SK-N-SH (cell line): Measurements from ENCODE around the gene PPP1R13L. TPM values are rescaled to one million over a fixed set of nuclear protein-coding genes. Genes with fewer than 3 reads are reported as not detected.

Source experiments
- CTCF ChIA-PET: fragments of 300-600, 350-600 bp; formaldehyde crosslinking; extraction: SDS; loops from one replicate; lab custom pipeline; 2021; lab: Yijun Ruan, JAX
- POLR2A ChIA-PET: fragments of 350-600 bp; sonication (Branson Sonifier 250); formaldehyde crosslinking; extraction: SDS; loops from one replicate; lab custom pipeline; 2020; ENCODE audit warnings: antibody characterized with exemption, inconsistent platforms; lab: Yijun Ruan, JAX
- DNase-seq: peaks from one replicate; pipeline ENCODE4 v3.0.0; 2012
- H2AFZ ChIP-seq: fragments of 200-600 bp; sonication (generic); 2 replicates; pipeline ENCODE4 v1.8.1; 2016; ENCODE audit warnings: antibody characterized with exemption, mild to moderate bottlenecking, low read depth
- H3F3A ChIP-seq: fragments of 200-600 bp; sonication (generic); replicated peaks from 2 replicates; pipeline ENCODE3; 2016; ENCODE audit warnings: antibody characterized with exemption, mild to moderate bottlenecking; ENCODE audit not compliant: insufficient read depth
- H3K27ac ChIP-seq, 2 experiments: fragments of 200-500 bp in 1 of 2; fragments of 200-600 bp in 1 of 2; sonication (Bioruptor generic) in 1 of 2; sonication (generic), shearing (Covaris generic) in 1 of 2; 2 replicates each; pipeline versions ENCODE4 v1.5.1 to v1.6.1; 2014 to 2016; ENCODE audit warnings: low read depth in 2 of 2, inconsistent platforms in 1 of 2, low read length in 1 of 2, mild to moderate bottlenecking in 1 of 2, mixed read lengths in 1 of 2
- H3K27me3 ChIP-seq: fragments of 200-600 bp; sonication (generic), shearing (Covaris generic); 2 replicates; pipeline ENCODE4 v1.6.1; 2016; ENCODE audit warnings: mixed run types; ENCODE audit not compliant: insufficient read depth
- H3K36me3 ChIP-seq, 2 experiments: fragments of 200-500 bp in 1 of 2; fragments of 200-600 bp in 1 of 2; sonication (Bioruptor generic) in 1 of 2; sonication (generic) in 1 of 2; replicated peaks in 1 of 2; 2 replicates each; pipeline versions ENCODE3 to v1.5.1; 2014 to 2016; ENCODE audit warnings: low read length in 1 of 2, mild to moderate bottlenecking in 1 of 2; ENCODE audit not compliant: insufficient read depth in 2 of 2, control insufficient read depth in 1 of 2
- H3K4me1 ChIP-seq, 2 experiments: fragments of 200-500 bp in 1 of 2; fragments of 200-600 bp in 1 of 2; sonication (Bioruptor generic) in 1 of 2; sonication (generic), shearing (Covaris generic) in 1 of 2; 2 replicates each; pipeline versions ENCODE4 v1.5.1 to v1.6.1; 2014 to 2016; ENCODE audit warnings: low read depth in 1 of 2, low read length in 1 of 2, mixed run types in 1 of 2; ENCODE audit not compliant: insufficient read depth in 2 of 2, control insufficient read depth in 1 of 2
- H3K4me2 ChIP-seq: fragments of 200-600 bp; sonication (generic), shearing (Covaris generic); 2 replicates; pipeline ENCODE4 v1.6.1; 2017; ENCODE audit warnings: mixed run types
- H3K4me3 ChIP-seq, 2 experiments: fragments of 200-500 bp in 1 of 2; fragments of 200-600 bp in 1 of 2; sonication (Bioruptor generic) in 1 of 2; sonication (generic), shearing (Covaris generic) in 1 of 2; 2 replicates each; pipeline versions ENCODE4 v1.5.1 to v1.8.1; 2014 to 2016; ENCODE audit warnings: low read depth in 2 of 2, inconsistent platforms in 1 of 2, low read length in 1 of 2, mild to moderate bottlenecking in 1 of 2, mixed read lengths in 1 of 2, moderate library complexity in 1 of 2
- H3K79me2 ChIP-seq: fragments of 200-600 bp; sonication (generic); 2 replicates; pipeline ENCODE4 v1.8.1; 2017; ENCODE audit warnings: mild to moderate bottlenecking; ENCODE audit not compliant: insufficient read depth
- H3K9ac ChIP-seq: fragments of 200-600 bp; sonication (generic); 2 replicates; pipeline ENCODE4 v1.6.1; 2017; ENCODE audit warnings: mixed run types
- H3K9me2 ChIP-seq: fragments of 200-600 bp; sonication (generic); 2 replicates; pipeline ENCODE4 v1.6.1; 2017; ENCODE audit warnings: mixed run types
- H3K9me3 ChIP-seq: fragments of 200-600 bp; sonication (generic); 2 replicates; pipeline ENCODE4 v1.6.1; 2017; ENCODE audit warnings: mixed run types, mild to moderate bottlenecking, moderate library complexity
- H4K20me1 ChIP-seq: fragments of 200-600 bp; sonication (generic); 2 replicates; pipeline ENCODE4 v1.6.1; 2017; ENCODE audit warnings: mild to moderate bottlenecking, mixed run types; ENCODE audit not compliant: insufficient read depth
- ELF1 ChIP-seq: IDR thresholded peaks from 2 replicates; pipeline ENCODE4 v1.4.0; 2012
- EZH2phosphoT487 ChIP-seq: fragments of 200-600 bp; sonication (generic); IDR thresholded peaks from 2 replicates; pipeline ENCODE4 v1.6.1; 2017; ENCODE audit warnings: low read depth, mixed run types, mild to moderate bottlenecking, antibody characterized with exemption, moderate library complexity, borderline replicate concordance
- FOSL2 ChIP-seq: IDR thresholded peaks from 2 replicates; pipeline ENCODE4 v1.4.0; 2012; ENCODE audit warnings: low read depth, mild to moderate bottlenecking, moderate library complexity, borderline replicate concordance
- GABPA ChIP-seq: IDR thresholded peaks from 2 replicates; pipeline ENCODE4 v1.4.0; 2012; ENCODE audit warnings: low read depth, mild to moderate bottlenecking
- MEF2A ChIP-seq: IDR thresholded peaks from 2 replicates; pipeline ENCODE4 v1.4.0; 2012; ENCODE audit warnings: low read depth, borderline replicate concordance
- NFIC ChIP-seq: IDR thresholded peaks from 2 replicates; pipeline ENCODE4 v1.4.0; 2012; ENCODE audit warnings: borderline replicate concordance
- RAD21 ChIP-seq: IDR thresholded peaks from 2 replicates; pipeline ENCODE4 v1.6.1; 2012; ENCODE audit warnings: mild to moderate bottlenecking, low read length
- TEAD4 ChIP-seq: IDR thresholded peaks from 2 replicates; pipeline ENCODE4 v1.4.0; 2012; ENCODE audit warnings: mild to moderate bottlenecking, borderline replicate concordance; ENCODE audit not compliant: insufficient read depth
- YY1 ChIP-seq: IDR thresholded peaks from 2 replicates; pipeline ENCODE4 v1.4.0; 2012; ENCODE audit warnings: low read depth, mild to moderate bottlenecking
- WGBS: methylation state at CpG from one replicate; pipeline ENCODE4 v1.1.6; 2017; ENCODE audit warnings: low lambda C conversion rate; 5-methylcytosine and 5-hydroxymethylcytosine counted together
- polyA plus RNA-seq, 3 experiments: library from polyadenylated mRNA; depleted of rRNA; stranded (reverse); fragments of >200 nt; gene quantifications; 2 replicates each; pipeline ENCODE4 v1.2.3, GENCODE V29; 2012
- TF ChIP-seq, protein P1 (sequence below): IDR thresholded peaks from 2 replicates; pipeline ENCODE4 v1.4.0; 2012; ENCODE audit warnings: low read depth
- TF ChIP-seq, protein P2 (sequence below): IDR thresholded peaks from 2 replicates; pipeline ENCODE4 v1.4.0; 2012; ENCODE audit warnings: low read depth, borderline replicate concordance
- TF ChIP-seq, protein P3 (sequence below): IDR thresholded peaks from 2 replicates; pipeline ENCODE4 v1.4.0; 2012; ENCODE audit warnings: low read depth, borderline replicate concordance

Gene PPP1R13L
- polyA plus RNA-seq, 1 of the 3 experiments (the other 2 are of a cell fraction) = 18.0 TPM

DNA sequence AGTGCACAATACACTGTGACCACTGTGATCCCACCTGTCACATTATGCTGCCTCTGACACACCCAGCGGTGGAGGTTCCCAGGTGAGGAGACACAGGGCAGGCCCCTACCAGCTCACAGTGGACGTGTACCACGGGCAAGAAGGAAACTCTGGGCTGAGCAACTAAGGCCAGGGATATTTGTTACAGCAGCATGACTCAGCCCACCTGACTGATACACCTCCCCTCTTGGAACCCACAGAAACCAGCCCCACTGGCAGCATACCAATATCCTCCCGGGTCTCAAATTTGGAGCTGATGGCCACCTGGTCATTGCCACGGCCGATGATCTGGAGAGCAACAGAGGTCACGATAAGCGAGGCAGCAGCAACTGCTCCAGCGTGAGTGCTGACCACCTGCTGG is 49.5 kb downstream of the PPP1R13L start:
- no peaks in the 10 kb centered on the region for H3K27me3 ChIP-seq
- no peak for TF ChIP-seq EZH2phosphoT487
- TF ChIP-seq, all 33 proteins: peak for 0
- DNase-seq = no peak
- Histone ChIP-seq H3K4me3 (no peak overlapping the region), H3K27ac (no peak overlapping the region), H3K9me2 (no peaks in the 10 kb centered on the region), H3F3A (no peaks in the 10 kb centered on the region), H3K4me1 (no peaks in the 10 kb centered on the region), H3K36me3 (peaks cover 14 to 52% of the 10 kb centered on the region in 2 experiments), H3K79me2 (no peaks in the 10 kb centered on the region), H3K9ac (no peak overlapping the region), H3K4me2 (no peak overlapping the region), H2AFZ (no peak overlapping the region), H3K9me3 (no peaks in the 10 kb centered on the region), H4K20me1 (no peaks in the 10 kb centered on the region)
- WGBS = 96% methylated on average over 7 of the region's 9 CpGs
- CTCF ChIA-PET = interaction anchor here (0.7 to 1.6 kb wide), 2 partner anchors 17 to 173 kb away, joined by 3 to 5 read pairs; no protein-coding TSS in a partner anchor
- POLR2A ChIA-PET = no interaction called here

DNA sequence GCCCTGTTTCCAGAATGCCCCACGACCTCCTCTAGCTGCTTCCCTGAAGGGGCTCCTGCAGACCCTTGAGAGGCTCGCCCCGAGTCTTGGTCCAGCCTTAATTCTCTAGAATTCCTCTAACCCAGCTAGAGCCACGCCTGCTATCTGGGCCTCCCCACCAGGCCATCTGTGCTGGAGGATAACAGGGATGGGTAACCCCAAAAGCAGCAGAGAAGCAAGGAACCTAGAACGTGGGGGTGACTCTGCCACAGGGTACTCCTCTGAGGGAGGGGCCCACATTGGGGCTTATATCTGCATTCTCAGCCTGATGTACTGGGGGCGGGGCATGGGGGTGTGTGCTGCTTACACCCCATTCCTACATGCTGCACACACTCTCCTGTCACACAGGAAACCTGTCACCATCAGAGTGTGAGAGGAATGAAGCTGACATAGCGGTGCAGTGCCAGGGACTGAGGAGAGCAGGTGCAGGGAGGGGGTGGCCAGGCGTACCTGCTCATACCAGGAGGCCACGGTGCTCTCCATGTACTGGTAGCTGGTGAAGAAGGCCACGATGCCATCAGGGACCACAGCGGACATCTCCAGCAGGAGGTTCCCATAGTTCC is 50.5 kb downstream of the PPP1R13L start:
- Histone ChIP-seq H3F3A (peaks cover 3% of the 10 kb centered on the region), H3K27me3 (no peaks in the 10 kb centered on the region), H4K20me1 (no peaks in the 10 kb centered on the region), H3K79me2 (no peaks in the 10 kb centered on the region), H3K36me3 (peaks cover 14 to 53% of the 10 kb centered on the region in 2 experiments), H2AFZ (no peak overlapping the region), H3K9me3 (no peaks in the 10 kb centered on the region), H3K4me2 (no peak overlapping the region), H3K4me1 (no peaks in the 10 kb centered on the region), H3K27ac (no peak overlapping the region), H3K4me3 (no peak overlapping the region), H3K9ac (no peak overlapping the region), H3K9me2 (no peaks in the 10 kb centered on the region)
- WGBS = 92% methylated on average over 7 of the region's 11 CpGs
- CTCF ChIA-PET = interaction anchor here (0.6 to 5.1 kb wide), 3 partner anchors 16 to 134 kb away, joined by 3 to 30 read pairs (median 5); no protein-coding TSS in a partner anchor
- no peak for DNase-seq
- TF ChIP-seq MEF2A (no peak), YY1 (no peak), GABPA (no peak)
- POLR2A ChIA-PET = no interaction called here

DNA sequence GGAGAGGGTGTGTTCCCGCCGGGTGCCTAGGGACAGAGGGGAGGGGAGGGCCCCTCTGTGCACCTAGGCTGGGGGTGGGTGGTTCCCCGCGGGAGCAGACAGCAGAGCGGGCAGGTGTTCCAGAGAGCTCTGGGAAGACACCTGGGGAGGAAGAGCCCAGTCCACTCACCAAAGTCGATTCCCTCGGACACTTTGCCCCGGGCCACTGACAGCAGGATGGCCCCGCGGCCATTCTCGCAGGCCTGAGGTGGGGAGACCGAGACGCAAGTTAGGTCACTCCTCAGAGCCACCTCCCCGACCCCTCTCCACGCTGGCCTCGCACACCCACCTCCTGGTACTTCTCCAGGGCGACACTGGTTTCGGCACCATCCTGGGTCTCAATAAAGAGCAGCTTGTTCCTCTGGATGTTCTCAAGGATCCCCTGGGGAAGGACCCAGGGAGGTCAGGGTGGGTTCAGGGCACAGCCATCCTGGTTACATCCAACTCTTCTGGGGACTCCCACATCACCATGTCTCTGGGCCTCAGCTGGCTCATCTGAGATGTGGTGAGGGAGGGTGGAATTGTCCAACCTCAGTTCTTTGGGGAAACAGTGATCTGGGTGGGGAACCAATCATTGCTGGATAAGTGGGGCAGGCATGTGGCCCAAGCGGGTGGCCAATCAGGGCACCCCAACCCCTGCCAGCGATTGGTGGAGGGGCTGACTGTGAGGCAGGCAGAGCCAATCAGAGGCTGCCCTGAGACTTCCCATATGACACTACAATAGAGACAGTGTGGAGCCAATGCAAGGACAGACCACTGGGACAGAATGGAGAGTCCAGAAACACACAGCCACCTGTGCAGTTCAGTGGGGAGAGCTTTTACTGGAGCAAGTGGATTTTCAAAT is 51.7 kb downstream of the PPP1R13L start:
- POLR2A ChIA-PET = interaction anchor here (0.9 kb wide), 1 partner anchor 9 kb away, joined by 3 read pairs; no protein-coding TSS in a partner anchor
- TF ChIP-seq YY1 (no peak), TEAD4 (no peak), ELF1 (no peak), GABPA (no peak), RAD21 (no peak), NFIC (no peak), FOSL2 (no peak)
- TF ChIP-seq, protein P1, sequence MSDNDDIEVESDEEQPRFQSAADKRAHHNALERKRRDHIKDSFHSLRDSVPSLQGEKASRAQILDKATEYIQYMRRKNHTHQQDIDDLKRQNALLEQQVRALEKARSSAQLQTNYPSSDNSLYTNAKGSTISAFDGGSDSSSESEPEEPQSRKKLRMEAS = no peak
- TF ChIP-seq, protein P2, sequence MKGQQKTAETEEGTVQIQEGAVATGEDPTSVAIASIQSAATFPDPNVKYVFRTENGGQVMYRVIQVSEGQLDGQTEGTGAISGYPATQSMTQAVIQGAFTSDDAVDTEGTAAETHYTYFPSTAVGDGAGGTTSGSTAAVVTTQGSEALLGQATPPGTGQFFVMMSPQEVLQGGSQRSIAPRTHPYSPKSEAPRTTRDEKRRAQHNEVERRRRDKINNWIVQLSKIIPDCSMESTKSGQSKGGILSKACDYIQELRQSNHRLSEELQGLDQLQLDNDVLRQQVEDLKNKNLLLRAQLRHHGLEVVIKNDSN = no peak
- TF ChIP-seq, protein P3, sequence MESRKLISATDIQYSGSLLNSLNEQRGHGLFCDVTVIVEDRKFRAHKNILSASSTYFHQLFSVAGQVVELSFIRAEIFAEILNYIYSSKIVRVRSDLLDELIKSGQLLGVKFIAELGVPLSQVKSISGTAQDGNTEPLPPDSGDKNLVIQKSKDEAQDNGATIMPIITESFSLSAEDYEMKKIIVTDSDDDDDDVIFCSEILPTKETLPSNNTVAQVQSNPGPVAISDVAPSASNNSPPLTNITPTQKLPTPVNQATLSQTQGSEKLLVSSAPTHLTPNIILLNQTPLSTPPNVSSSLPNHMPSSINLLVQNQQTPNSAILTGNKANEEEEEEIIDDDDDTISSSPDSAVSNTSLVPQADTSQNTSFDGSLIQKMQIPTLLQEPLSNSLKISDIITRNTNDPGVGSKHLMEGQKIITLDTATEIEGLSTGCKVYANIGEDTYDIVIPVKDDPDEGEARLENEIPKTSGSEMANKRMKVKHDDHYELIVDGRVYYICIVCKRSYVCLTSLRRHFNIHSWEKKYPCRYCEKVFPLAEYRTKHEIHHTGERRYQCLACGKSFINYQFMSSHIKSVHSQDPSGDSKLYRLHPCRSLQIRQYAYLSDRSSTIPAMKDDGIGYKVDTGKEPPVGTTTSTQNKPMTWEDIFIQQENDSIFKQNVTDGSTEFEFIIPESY = no peak
- TF ChIP-seq, all 33 proteins: peak for 0
- Histone ChIP-seq H3F3A (peaks cover 3% of the 10 kb centered on the region), H3K27ac (no peak overlapping the region), H3K9ac (no peak overlapping the region), H2AFZ (no peak overlapping the region), H3K9me2 (no peaks in the 10 kb centered on the region), H3K4me3 (no peak overlapping the region), H3K36me3 (peaks cover 14 to 48% of the 10 kb centered on the region in 2 experiments), H3K79me2 (no peaks in the 10 kb centered on the region), H3K27me3 (no peaks in the 10 kb centered on the region), H4K20me1 (no peaks in the 10 kb centered on the region), H3K4me1 (no peaks in the 10 kb centered on the region; a peak in 1 of 4 replicates), H3K9me3 (no peaks in the 10 kb centered on the region), H3K4me2 (no peak overlapping the region)
- CTCF ChIA-PET = interaction anchor here (5.1 kb wide), 1 partner anchor 15 kb away, joined by 30 read pairs; no protein-coding TSS in a partner anchor
- 94% methylated on average over 13 of the region's 20 CpGs for WGBS
- DNase-seq = peak; percentile 47
